HepG2 (cell line): ENCODE results near the gene RFC1. TPM values are rescaled to one million over a fixed set of nuclear protein-coding genes. Genes with fewer than 3 reads are reported as not detected.

Experiments used
- BCL6 ChIP-seq: IDR thresholded peaks from 2 replicates; pipeline ENCODE4 v1.6.1; 2016; ENCODE audit warnings: missing genetic modification reagents, missing compliant biosample characterization
- GFI1 ChIP-seq: sonication (generic); formaldehyde crosslinking; IDR thresholded peaks from 2 replicates; pipeline ENCODE4 v1.5.0; 2020; ENCODE audit warnings: missing genetic modification reagents, mild to moderate bottlenecking, borderline replicate concordance
- HNRNPK ChIP-seq: fragments of 200-400 bp; formaldehyde crosslinking; IDR thresholded peaks from 2 replicates; pipeline ENCODE4 v1.6.1; 2018; ENCODE audit warnings: low read length, low read depth, moderate library complexity, mild to moderate bottlenecking; ENCODE audit not compliant: poor library complexity, severe bottlenecking
- ZNF572 ChIP-seq: sonication (generic); formaldehyde crosslinking; IDR thresholded peaks from 2 replicates; pipeline ENCODE4 v1.5.1; 2020; ENCODE audit warnings: mild to moderate bottlenecking, missing genetic modification reagents
- polyA plus RNA-seq, 8 experiments: library from polyadenylated mRNA; depleted of rRNA in 3 of 8; stranded (reverse) in 7 of 8; unstranded in 1 of 8; fragments of >200 nt; fragmentation: Illumina TruSeq in 4 of 8; extraction: Trizol in 4 of 8; gene quantifications; 2 replicates each; pipeline versions ENCODE4 v1.2.1 to v1.2.3, GENCODE V29; 2011 to 2016; ENCODE audit warnings: low read depth in 4 of 8, missing spikeins in 1 of 8, mixed read lengths in 1 of 8; ENCODE audit not compliant: insufficient read depth in 1 of 8
- total RNA-seq, 5 experiments: library from RNA; depleted of rRNA; stranded (reverse); fragments of >200 nt; fragmentation: Illumina TruSeq; extraction: Trizol; gene quantifications; 2 replicates each; pipeline ENCODE4 v1.2.3, GENCODE V29; 2016; ENCODE audit warnings: low read depth in 1 of 5
- TF ChIP-seq, protein P1 (sequence below): sonication (generic); formaldehyde crosslinking; IDR thresholded peaks from 2 replicates; pipeline ENCODE4 v1.5.1; 2020; ENCODE audit warnings: mild to moderate bottlenecking, missing genetic modification reagents, borderline replicate concordance
- TF ChIP-seq, protein P2 (sequence below): sonication (generic); formaldehyde crosslinking; IDR thresholded peaks from 2 replicates; pipeline ENCODE4 v1.8.1; 2023; ENCODE audit warnings: mild to moderate bottlenecking, missing genetic modification reagents, borderline replicate concordance
- TF ChIP-seq, protein P3 (sequence below): sonication (generic); formaldehyde crosslinking; IDR thresholded peaks from 2 replicates; pipeline ENCODE4 v1.5.1; 2020; ENCODE audit warnings: mild to moderate bottlenecking, missing genetic modification reagents, moderate library complexity
- TF ChIP-seq, protein P4 (sequence below): sonication (generic); formaldehyde crosslinking; IDR thresholded peaks from 2 replicates; pipeline ENCODE4 v1.8.1; 2023; ENCODE audit warnings: mild to moderate bottlenecking, inconsistent platforms, moderate library complexity, missing genetic modification reagents, borderline replicate concordance
- TF ChIP-seq, protein P5 (sequence below), 2 experiments: sonication (generic) in 1 of 2; formaldehyde crosslinking in 1 of 2; IDR thresholded peaks; 2 replicates each; pipeline versions ENCODE4 v1.4.0 to v1.6.1; 2016 to 2020; ENCODE audit warnings: borderline replicate concordance in 1 of 2, low read depth in 1 of 2, mild to moderate bottlenecking in 1 of 2, missing genetic modification reagents in 1 of 2
- TF ChIP-seq, protein P6 (sequence below): sonication (generic); formaldehyde crosslinking; IDR thresholded peaks from 2 replicates; pipeline ENCODE4 v1.4.0; 2020; ENCODE audit warnings: missing genetic modification reagents, mild to moderate bottlenecking, borderline replicate concordance

The RFC1 gene
- total and polyA plus RNA-seq, 2 of the 13 experiments (the other 11 are each of a cell fraction or from before 2014, with no cell fraction given): 15.9 to 78.8 TPM

DNA sequence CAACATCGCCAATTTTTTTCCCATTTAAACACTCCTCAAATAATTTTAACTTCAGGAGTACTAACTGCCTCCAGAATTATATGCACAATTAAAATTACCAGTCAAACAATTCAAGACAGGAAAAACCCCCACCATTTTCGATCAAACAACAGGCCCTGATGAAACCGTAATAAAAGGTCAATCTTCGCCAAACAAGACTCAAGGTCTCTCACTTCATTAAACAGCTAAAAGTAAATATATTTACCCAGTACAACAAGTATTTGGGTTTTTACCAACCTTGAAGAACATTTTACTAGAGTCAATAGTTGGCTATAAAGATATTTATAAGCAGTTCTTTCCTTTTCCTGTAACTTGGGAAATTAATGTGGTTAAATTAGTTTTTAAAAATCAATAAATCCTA is 28.3 kb downstream of the RFC1 start (continued):
- TF ChIP-seq, protein P1, sequence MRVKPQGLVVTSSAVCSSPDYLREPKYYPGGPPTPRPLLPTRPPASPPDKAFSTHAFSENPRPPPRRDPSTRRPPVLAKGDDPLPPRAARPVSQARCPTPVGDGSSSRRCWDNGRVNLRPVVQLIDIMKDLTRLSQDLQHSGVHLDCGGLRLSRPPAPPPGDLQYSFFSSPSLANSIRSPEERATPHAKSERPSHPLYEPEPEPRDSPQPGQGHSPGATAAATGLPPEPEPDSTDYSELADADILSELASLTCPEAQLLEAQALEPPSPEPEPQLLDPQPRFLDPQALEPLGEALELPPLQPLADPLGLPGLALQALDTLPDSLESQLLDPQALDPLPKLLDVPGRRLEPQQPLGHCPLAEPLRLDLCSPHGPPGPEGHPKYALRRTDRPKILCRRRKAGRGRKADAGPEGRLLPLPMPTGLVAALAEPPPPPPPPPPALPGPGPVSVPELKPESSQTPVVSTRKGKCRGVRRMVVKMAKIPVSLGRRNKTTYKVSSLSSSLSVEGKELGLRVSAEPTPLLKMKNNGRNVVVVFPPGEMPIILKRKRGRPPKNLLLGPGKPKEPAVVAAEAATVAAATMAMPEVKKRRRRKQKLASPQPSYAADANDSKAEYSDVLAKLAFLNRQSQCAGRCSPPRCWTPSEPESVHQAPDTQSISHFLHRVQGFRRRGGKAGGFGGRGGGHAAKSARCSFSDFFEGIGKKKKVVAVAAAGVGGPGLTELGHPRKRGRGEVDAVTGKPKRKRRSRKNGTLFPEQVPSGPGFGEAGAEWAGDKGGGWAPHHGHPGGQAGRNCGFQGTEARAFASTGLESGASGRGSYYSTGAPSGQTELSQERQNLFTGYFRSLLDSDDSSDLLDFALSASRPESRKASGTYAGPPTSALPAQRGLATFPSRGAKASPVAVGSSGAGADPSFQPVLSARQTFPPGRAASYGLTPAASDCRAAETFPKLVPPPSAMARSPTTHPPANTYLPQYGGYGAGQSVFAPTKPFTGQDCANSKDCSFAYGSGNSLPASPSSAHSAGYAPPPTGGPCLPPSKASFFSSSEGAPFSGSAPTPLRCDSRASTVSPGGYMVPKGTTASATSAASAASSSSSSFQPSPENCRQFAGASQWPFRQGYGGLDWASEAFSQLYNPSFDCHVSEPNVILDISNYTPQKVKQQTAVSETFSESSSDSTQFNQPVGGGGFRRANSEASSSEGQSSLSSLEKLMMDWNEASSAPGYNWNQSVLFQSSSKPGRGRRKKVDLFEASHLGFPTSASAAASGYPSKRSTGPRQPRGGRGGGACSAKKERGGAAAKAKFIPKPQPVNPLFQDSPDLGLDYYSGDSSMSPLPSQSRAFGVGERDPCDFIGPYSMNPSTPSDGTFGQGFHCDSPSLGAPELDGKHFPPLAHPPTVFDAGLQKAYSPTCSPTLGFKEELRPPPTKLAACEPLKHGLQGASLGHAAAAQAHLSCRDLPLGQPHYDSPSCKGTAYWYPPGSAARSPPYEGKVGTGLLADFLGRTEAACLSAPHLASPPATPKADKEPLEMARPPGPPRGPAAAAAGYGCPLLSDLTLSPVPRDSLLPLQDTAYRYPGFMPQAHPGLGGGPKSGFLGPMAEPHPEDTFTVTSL: peak; percentile 85; the same call in 1 of the 2 replicates
- TF ChIP-seq, protein P2, sequence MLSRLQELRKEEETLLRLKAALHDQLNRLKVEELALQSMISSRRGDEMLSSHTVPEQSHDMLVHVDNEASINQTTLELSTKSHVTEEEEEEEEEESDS (CRISPR knock-in tag): no peak
- TF ChIP-seq, protein P3, sequence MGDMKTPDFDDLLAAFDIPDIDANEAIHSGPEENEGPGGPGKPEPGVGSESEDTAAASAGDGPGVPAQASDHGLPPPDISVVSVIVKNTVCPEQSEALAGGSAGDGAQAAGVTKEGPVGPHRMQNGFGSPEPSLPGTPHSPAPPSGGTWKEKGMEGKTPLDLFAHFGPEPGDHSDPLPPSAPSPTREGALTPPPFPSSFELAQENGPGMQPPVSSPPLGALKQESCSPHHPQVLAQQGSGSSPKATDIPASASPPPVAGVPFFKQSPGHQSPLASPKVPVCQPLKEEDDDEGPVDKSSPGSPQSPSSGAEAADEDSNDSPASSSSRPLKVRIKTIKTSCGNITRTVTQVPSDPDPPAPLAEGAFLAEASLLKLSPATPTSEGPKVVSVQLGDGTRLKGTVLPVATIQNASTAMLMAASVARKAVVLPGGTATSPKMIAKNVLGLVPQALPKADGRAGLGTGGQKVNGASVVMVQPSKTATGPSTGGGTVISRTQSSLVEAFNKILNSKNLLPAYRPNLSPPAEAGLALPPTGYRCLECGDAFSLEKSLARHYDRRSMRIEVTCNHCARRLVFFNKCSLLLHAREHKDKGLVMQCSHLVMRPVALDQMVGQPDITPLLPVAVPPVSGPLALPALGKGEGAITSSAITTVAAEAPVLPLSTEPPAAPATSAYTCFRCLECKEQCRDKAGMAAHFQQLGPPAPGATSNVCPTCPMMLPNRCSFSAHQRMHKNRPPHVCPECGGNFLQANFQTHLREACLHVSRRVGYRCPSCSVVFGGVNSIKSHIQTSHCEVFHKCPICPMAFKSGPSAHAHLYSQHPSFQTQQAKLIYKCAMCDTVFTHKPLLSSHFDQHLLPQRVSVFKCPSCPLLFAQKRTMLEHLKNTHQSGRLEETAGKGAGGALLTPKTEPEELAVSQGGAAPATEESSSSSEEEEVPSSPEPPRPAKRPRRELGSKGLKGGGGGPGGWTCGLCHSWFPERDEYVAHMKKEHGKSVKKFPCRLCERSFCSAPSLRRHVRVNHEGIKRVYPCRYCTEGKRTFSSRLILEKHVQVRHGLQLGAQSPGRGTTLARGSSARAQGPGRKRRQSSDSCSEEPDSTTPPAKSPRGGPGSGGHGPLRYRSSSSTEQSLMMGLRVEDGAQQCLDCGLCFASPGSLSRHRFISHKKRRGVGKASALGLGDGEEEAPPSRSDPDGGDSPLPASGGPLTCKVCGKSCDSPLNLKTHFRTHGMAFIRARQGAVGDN (CRISPR knock-in tag): no peak
- TF ChIP-seq ZNF572: no peak
- TF ChIP-seq GFI1 (CRISPR knock-in tag): peak; percentile 65; the same call in 1 of the 2 replicates
- TF ChIP-seq, protein P4, sequence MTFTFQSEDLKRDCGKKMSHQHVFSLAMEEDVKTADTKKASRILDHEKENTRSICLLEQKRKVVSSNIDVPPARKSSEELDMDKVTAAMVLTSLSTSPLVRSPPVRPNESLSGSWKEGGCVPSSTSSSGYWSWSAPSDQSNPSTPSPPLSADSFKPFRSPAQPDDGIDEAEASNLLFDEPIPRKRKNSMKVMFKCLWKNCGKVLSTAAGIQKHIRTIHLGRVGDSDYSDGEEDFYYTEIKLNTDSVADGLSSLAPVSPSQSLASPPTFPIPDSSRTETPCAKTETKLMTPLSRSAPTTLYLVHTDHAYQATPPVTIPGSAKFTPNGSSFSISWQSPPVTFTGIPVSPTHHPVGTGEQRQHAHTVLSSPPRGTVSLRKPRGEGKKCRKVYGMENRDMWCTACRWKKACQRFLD (CRISPR knock-in tag): no peak
- peak; percentile 82 for TF ChIP-seq BCL6 (CRISPR knock-in tag)
- TF ChIP-seq, protein P5, sequence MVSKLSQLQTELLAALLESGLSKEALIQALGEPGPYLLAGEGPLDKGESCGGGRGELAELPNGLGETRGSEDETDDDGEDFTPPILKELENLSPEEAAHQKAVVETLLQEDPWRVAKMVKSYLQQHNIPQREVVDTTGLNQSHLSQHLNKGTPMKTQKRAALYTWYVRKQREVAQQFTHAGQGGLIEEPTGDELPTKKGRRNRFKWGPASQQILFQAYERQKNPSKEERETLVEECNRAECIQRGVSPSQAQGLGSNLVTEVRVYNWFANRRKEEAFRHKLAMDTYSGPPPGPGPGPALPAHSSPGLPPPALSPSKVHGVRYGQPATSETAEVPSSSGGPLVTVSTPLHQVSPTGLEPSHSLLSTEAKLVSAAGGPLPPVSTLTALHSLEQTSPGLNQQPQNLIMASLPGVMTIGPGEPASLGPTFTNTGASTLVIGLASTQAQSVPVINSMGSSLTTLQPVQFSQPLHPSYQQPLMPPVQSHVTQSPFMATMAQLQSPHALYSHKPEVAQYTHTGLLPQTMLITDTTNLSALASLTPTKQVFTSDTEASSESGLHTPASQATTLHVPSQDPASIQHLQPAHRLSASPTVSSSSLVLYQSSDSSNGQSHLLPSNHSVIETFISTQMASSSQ (IDR thresholded peaks at IDR 0.05; ENCODE audit: low read depth): no peak
- TF ChIP-seq, protein P5 (CRISPR knock-in tag; IDR thresholded peaks at IDR 0.05; ENCODE audit: borderline replicate concordance): peak; percentile 50; the same call in 1 of the 2 replicates
- TF ChIP-seq HNRNPK: no peak
- TF ChIP-seq, protein P6, sequence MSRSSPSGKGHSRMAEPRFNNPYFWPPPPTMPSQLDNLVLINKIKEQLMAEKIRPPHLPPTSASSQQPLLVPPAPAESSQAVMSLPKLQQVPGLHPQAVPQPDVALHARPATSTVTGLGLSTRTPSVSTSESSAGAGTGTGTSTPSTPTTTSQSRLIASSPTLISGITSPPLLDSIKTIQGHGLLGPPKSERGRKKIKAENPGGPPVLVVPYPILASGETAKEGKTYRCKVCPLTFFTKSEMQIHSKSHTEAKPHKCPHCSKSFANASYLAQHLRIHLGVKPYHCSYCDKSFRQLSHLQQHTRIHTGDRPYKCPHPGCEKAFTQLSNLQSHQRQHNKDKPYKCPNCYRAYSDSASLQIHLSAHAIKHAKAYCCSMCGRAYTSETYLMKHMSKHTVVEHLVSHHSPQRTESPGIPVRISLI (CRISPR knock-in tag): no peak
